GM21619 (cell line): ENCODE data around the gene PDLIM1.
"Not testable (repeated sequence)": the region's sequence is repeated elsewhere in the genome, so short reads cannot be mapped to it uniquely, and the experiment has no call there.

Experiments used
- ATAC-seq: cut with Tn5 transposase; IDR thresholded peaks from one replicate; pipeline ENCODE4 v1.9.1; 2021; ENCODE audit not compliant: unreplicated experiment

The PDLIM1 gene

DNA sequence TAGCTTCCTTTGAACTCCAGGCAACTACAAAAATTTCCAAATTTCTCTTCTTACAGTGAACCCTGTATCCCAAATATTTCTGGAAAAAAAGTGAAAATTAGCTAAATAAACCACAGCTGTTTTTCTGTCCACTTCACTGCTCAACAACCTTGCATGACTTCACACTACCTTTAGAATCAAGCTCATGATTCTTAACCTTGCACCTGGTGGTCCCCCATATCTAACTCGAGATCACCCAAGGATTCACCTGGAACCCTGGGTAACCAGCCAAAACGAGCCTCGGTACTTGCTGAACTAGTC lies 47.5 kb downstream of the PDLIM1 start:
- ATAC-seq = no peak

DNA sequence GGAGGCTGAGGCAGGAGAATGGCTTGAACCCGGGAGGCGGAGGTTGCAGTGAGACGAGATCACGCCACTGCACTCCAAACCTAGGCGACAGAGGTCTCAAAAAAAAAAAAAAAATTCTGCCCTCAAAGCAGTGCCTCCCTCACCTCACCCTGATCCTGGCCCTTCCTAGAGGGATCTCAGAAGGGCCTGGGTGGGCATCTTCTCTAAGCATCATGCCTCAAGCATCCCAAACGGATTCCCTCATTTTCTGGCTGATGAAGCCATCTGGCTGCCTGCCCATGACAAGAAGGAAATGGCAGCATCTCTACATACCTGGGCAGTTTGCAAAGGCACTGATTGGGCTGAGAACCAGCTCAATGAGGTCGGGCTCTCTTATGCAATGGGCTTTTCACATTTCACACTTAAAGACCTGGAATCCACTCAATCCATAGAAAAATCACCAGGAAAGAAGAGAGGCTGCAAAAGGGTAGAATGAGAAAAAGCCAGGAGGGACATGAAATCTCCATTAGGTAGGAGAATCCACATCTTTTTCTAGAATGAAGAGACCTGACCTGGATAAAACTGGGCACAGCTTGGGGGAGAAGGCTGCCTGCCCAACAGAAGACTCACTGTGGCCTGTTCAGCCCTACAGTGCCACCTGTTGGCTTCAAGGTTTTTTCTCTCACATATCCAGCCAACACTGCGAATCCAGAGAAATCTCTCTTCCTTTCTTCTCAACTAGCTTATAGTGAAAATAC lies 48.1 kb downstream of the PDLIM1 start:
- no peak for ATAC-seq

DNA sequence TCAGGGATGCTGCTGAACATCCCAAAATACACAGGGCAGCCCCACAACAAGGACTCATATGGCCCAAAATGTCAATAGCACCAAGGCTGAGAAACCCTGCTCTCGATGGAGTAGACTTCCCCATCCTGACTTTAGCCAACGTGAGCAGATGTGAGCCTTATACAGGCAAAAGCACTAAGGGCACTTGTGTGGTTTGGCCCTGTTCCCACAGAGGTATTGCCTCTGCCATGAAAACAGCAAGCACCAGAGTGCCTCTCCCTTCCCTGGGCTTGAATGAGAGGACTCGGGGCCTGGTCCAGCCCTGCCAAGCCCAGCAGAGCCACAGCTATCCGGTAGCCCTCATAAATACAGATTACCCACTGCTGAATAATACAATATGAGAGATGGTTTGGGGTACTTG lies 49.3 kb downstream of the PDLIM1 start:
- ATAC-seq = no peak

DNA sequence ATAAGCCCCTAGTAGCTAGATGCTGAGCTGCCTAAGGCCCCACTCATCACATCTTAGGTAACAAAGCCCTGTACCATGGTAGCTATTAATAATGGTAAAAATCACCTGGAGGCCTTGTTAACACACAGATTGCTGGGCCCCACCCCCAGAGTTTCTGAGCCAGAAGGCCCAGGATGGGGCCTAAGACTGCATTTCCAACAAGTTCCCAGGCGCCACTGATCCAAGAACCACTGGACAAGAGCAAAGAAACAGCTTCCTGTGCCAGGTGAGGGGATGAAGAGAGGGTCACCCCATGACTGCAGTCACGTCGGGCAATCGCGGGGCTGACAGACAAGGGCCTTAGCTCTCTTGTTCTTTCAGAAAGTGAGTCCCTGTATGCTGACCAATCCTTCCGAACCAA lies 50.0 kb downstream of the PDLIM1 start:
- ATAC-seq = no peak

DNA sequence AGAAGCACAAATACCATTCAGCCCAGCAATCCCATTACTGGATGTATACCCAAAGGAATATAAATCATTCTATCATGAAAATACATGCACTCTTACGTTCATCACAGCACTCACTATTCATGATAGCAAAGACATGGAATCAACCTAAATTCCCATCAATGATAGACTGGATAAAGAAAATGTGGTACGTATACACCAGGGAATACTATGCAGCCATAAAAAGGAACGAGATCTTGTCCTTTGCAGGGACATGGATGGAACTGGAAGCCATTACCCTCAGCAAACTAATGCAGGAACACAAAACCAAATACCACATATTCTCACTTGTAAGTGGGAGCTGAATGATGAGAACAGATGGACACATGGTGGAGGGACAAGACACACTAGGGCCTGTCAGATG lies 50.7 kb downstream of the PDLIM1 start:
- ATAC-seq = not testable (repeated sequence)

DNA sequence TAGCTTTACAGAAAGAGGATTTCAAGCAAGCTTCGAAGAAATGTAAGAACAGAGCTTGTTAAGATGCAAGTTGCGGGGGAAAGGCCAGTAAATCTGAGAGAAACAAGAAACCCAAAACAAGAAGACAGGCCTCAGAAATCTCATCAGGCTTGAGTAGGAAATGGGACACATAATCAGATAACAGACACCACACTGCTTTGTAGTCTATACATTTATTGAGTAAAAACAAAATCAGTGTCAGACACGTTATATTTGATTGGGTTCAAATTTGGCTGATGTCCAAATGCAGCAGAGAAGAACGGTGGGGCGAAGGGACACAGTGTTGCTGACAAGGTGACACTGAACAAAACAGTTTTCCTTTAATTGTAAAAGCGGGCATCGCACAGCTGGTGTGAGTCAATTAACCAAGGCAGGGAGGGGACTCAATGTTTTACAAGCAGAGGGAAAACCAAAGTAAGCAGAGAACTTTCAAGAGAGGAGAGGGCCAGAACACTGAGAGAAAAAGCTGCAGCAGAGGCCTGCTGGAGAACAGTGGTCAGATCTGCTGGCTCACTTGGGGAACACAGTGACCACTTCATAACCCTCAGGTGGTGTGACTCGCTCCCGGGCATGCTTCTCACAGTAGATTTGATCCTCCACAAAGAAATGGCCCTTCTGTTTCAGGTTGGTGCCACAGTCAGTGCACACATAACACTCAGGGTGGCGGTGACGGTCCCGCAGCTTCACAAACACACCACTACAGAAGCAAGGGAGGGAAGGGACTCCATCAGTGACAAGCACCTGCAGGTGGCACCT lies 53.2 kb downstream of the PDLIM1 start:
- no peak for ATAC-seq

DNA sequence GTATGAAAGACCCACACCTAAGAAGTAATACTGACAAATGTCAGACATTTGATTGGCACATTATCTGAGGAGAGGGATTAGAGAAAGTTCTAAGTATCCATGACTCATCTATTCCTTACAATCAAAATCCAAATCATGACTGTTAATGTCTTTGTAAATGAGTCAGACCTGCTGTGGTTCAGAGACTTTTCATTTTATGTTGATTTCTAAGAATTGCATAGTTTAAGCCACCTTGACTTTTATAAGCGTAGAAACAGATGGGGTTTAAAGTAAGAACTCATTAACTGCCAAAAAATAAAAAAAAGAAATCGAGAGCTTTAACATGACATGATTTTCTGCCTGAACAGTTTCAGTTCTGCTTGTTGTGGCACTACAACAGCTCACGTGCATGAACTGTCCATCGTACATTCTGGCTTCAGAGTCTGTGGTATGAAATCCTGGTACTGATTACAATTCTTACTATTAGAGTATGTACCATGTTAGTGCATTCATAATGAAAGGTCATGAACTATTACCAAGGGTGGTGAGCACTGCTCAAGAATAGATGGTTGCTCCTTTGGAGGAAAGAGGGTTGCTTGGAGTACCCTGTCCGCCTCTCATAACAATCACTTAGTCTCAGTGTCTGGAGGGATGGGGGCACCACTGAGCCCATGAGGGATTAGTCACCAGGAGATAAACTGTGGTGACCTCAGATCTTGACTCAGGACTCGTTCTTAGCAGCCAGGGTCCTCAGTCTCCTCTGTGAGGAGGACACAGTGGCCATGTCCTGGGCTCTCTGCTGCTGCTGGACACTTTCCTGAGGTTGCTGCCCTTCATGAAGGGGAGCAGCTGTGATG lies 54.5 kb downstream of the PDLIM1 start:
- peak; percentile 98 for ATAC-seq

DNA sequence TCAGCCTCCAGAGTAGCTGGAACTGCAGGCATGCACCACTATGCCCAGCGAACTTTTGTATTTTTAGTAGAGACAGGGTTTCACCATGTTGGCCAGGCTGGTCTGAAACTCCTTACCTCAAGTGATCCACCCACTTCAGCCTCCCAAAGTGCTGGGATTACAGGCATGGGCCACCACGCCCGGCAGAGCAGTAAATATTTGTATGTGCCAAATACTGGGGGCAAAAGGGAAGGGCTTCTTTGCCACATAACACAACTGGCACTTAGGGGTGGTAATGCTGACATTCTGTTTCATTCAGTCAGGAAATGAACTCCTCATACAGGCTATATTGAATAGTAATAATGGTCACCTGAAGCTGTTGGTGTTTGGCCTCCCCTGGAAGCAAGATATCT lies 55.1 kb downstream of the PDLIM1 start:
- ATAC-seq = no peak

DNA sequence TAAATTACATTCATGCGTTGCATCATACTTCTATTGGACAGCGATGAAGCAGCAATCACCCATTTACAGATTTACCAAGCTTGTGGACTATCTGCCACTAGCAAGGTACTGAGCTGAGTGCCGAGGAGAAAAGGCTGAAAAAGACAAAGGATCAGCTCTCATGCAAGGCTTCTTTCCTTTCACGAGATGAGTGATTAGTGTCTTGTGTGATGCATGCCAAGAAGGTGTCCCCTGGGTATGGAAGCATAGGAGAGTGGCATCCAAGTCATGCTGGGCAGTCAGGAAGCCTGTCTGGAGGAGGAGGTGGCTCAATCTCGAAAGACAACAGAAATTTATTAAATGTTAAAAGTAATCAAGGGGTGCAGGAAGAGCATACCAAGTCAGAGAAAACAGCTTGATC lies 55.9 kb downstream of the PDLIM1 start:
- no peak for ATAC-seq

DNA sequence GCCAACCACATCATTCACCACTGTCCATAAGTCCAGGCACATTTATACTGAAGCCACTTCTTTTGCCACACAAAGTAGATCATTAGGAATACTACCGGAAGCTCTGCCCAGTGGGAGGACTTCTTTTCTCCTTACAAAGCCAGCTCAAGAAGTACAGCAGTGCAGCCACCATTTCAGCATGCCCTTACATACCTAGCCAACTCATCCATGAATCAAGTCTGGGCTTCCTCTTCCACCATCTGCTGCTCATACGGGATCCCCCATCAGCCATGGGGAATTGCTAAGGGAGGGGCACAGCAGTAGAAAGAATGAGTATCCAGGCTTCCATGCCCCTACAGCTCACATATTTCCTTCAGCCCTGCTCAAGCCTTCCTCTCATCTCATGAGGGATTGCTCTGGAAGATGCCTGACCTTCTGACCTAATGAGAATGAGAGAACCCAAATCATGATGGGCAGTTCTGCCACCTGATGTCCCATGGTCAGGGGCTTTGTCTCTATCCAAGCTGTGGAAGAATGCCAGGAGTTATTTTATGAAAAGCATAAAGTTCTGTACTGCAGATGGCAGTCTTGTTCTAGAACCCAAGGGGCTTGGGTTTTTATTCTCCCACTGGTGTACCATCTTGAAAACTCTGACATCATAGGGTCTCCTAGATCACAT lies 57.3 kb downstream of the PDLIM1 start:
- no peak for ATAC-seq

DNA sequence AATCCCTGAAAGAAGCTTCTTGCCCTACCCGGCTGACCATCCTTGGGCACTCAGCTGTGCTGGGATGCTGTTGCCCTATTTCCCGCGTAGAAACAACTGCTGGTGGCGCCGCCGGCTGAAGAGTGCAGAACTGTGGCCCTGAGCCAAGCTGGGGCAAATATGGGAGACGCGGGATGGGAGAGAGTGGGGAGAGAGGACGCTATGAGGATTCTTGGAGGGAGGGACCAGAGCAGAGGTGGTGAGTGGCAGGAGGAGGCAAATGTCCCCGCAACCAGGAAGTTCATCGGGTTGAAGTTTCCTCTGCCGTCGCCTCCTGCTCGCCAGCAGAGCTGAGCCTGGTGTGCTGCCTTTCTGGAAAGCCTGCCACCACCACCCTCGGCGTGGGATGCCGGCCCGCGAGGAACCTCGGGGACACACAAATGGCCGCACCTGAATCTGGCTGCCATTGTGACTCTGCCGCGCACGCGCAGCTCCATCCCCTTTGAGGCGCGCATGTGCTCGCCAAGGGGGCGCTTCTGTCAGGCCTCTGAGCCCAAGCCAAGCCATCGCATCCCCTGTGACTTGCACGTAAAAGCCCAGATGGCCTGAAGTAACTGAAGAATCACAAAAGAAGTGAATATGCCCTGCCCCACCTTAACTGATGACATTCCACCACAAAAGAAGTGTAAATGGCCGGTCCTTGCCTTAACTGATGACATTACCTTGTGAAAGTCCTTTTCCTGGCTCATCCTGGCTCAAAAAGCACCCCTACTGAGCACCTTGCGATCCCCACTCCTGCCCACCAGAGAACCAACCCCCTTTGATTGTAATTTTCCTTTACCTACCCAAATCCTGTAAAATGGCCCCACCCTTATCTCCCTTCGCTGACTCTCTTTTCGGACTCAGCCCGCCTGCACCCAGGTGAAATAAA lies 59.9 kb downstream of the PDLIM1 start:
- ATAC-seq = not testable (repeated sequence)

DNA sequence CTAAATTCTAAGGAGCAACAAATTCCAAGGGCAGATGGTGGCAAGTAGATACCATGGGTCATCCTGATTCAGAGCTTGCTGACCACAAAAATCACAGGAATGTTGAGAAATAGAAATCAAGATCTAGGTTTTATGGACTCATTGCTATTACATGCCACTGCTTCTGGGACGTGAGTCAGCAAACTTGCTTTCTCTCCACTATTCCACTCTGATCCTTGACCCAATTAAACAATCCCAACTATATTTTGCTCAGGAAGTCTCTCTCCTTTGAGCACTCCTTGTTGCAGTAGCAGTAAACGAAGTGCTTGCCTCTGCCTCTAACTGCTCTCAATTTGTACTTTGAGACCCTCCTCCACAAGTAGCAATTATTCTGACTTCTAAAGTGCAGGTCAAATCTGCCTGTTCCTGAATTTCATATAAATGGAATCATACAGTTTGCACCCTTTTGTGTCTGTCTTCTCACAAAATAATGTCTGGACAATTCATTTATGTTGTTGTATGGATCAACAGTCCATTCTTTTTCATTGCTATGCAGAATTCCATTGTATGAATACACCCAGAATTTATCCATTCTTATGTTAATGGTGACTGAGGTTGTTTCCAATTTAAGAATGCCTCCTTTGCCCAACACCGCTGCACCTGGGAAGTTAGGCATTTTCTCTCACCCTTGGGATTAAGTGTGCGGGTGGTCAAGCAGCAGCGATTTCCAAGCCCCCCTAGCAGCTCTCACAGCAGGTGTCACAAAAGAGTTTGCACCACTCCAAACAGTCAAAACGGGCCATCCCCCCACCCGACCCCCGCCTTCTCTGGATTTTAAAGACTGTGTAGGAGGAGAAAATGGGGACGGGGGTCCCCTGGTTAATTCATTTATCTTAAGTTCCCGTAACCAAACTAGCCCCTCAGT lies 60.8 kb downstream of the PDLIM1 start:
- no peak for ATAC-seq

DNA sequence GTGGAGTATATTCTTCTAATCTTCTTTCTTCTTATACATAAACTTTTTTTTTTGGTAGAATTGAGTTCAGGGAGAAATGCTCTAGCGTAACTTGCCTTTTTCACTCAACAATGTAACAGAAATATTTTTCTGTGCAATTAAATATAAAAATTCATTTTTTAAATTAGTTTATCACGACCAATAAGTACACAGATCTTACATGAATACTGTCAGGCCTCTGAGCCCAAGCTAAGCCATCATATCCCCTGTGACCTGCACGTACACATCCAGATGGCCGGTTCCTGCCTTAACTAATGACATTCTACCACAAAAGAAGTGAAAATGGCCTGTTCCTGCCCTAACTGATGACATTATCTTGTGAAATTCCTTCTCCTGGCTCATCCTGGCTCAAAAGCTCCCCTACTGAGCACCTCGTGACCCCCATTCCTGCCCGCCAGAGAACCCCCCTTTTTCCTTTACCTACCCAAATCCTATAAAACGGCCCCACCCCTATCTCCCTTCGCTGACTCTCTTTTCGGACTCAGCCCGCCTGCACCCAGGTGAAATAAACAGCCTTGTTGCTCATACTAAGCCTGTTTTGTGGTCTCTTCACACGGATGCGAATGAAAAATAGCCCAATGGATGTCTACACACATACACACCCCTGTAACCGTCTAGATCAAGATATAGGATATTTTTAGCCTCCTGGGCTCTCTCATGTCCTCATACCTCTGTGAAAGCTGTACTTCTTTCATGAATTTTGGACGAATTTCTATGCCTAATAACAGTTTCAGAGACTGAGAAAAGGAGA lies 61.7 kb downstream of the PDLIM1 start:
- ATAC-seq = not testable (repeated sequence)

DNA sequence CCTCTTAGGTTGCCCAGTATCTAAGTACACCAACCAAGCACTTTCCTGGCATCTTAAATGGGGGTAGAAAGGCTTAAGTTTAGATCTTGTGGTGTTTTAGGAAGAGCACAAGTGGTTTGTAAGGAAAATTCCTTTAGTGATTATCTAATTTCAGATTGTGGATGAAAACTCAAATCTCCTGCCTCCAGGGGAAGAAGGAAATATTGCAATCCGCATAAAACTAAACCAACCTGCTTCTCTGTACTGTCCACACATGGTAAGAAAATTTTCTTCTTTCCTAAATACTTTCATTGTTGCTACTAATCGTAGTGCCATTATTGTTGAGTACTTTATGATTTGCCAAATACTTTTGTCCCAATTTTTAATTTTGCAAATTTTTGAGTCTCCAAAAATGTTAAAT lies 65.7 kb downstream of the PDLIM1 start:
- ATAC-seq = no peak

DNA sequence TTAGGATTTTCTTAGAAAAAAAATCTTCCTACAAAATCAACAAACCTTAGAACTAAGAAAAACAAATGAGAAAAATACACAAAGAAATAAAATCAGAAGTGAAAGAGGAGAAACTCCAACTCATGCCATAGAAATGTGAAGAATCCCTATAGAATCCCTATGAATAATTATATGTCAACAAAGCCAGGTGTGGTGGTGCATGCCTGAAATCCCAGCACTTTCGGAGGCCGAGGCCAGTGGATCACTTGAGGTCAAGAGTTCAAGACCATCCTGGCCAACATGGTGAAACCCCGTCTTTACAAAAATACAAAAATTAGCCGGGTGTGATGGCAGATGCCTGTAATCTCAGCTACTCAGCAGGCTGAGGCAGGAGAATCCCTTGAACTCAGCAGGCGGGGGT lies 69.7 kb downstream of the PDLIM1 start:
- ATAC-seq = no peak

DNA sequence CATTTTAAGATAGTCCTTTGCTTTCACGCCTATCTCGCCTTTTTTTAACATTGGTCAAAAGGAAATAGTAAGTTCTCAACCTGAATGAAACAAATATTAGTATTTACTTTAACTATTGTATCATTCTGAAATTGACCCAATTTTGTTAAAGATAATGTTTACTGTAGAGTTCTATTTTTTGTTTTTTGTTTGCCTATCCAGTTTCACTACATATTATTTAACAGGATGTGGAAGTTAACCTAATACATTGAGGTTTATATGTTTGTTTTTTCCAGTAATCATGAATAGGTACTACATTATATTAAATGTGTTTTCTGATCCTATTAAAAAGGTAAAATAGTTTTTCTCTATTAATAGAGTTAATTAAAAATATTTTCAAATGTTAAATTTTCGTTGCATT lies 70.3 kb downstream of the PDLIM1 start:
- ATAC-seq = no peak

DNA sequence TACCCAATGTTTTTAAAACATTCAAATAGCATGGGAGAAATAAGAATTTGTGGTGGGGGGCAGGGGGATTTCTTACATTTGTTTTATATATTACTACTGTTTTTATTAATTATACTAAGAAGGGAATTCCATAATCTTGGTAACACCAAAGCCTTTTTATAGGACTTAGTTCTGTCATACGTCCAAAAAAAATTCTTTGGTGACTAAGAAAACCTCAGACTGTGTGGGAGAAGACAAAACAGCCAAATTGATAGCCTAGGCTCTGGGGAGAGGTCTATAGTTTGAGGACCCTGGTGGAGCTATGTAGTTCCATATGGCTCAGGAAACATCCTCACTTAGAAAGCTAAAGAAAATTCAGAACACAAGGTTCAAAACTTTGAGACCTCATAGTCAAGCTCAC lies 73.3 kb downstream of the PDLIM1 start:
- ATAC-seq = no peak

DNA sequence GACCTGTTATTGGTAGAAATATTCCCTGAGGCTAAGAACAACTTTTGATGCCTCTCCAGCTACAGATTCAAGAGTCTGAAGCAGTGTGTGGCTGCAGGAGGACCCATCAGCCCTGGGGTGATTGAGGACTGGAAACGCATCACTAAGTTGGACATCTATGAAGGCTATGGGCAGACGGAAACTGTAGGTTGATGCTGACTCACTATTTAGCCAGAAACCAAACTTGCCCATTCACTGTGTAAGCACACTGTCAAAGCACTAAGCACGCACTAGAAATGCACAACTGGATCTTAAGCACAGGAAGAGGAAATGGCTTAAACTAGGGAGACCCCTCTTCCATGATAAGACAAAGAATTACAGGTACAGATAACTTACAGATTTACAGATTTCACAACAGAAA lies 76.0 kb downstream of the PDLIM1 start:
- ATAC-seq = peak; percentile 78

DNA sequence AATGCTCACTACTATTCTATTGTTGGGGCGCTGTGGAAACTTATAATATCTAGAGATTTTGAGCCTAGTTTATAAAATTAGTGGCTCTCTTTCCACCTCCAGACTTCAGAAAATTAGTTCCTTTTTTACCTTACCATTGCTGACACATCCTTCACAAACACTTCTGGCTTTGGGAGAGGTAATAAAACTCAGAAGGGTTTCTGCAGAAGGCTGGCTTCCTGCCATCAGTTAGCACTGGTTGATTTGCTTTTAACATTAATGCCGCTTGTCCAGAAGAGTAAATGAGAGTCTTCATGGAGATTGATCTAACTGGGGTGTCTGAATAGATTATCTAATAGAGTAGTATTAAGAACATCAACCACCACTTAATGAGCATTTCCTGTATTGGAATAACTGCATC lies 76.4 kb downstream of the PDLIM1 start:
- ATAC-seq = no peak
